HUES6 (cell line): ENCODE data around the gene TMEM272.

ENCODE experiments used
- H3K27ac ChIP-seq: 2 replicates; pipeline ENCODE4 v1.7.0; 2013; ENCODE audit warnings: low read depth, mild to moderate bottlenecking, low read length, inconsistent platforms
- H3K27me3 ChIP-seq: 2 replicates; pipeline ENCODE4 v1.6.1; 2013; ENCODE audit warnings: low read length; ENCODE audit not compliant: control insufficient read depth, insufficient read depth
- H3K36me3 ChIP-seq: 2 replicates; pipeline ENCODE4 v1.6.1; 2013; ENCODE audit warnings: low read length; ENCODE audit not compliant: control insufficient read depth, insufficient read depth
- H3K4me1 ChIP-seq: 2 replicates; pipeline ENCODE4 v1.6.1; 2013; ENCODE audit warnings: low read length; ENCODE audit not compliant: control insufficient read depth, insufficient read depth
- H3K4me3 ChIP-seq: 2 replicates; pipeline ENCODE4 v1.5.1; 2013; ENCODE audit warnings: low read depth, low read length
- H3K9ac ChIP-seq: one replicate; pipeline ENCODE4 v1.6.1; 2013; ENCODE audit warnings: mild to moderate bottlenecking, low read length
- H3K9me3 ChIP-seq: 2 replicates; pipeline ENCODE4 v1.6.1; 2013; ENCODE audit warnings: low read depth, low read length; ENCODE audit not compliant: control insufficient read depth, insufficient read depth

The TMEM272 gene, protein sequence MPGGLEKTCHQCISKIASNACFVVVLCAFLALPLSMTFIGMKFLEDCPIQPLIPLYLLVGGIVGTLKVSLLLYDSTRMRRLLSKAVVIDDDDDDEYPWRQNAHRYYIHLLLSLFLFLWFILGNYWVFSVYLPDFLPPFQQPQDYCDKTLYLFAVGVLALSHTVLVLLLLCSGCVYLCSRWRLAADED

DNA sequence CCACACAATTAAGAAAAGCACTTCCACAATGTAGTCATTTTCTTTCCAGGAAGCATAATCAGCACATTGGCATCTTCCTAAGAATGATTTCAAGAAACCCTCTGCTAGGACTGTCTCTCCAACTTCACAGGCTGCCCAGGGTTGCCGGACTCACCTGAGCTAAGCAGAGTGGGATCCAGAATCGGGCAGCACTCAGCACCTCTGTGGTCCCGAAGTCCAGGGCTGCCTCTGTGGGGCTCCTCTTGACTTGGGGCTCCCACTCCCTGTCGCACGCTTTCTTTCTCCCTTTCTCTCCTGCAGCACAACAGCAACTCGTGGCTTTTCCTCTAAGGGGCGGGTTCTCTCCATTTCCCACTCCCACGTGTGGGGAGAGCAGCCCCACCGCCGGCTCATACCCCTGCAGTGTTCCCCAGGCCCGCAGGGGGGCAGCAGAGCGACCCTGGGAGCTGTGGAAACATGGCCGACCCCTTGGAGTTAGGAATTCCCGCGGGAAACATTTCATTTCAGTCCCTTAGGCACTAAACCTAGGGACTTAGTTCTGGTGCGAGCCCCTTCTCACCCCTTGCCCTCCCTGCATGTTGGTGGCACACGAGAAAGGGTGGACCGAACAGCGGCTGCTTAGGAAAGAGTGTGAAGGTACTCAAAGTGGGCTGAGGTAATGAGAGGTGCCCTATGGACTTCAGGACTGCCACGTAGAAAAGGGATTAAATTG, at the start of gene TMEM272:
Gene TMEM272 (minus strand): TSS at position 316 of the 712 bp plus-strand sequence. CDS start 6,647 bp downstream, outside the sequence.
- no peak within 1 kb of the TSS for H3K9ac ChIP-seq
- H3K4me3 ChIP-seq = peak within 1 kb of the TSS; percentile 19; the same call in 1 of the 2 replicates
- no peak within 1 kb of the TSS for H3K27ac ChIP-seq

DNA sequence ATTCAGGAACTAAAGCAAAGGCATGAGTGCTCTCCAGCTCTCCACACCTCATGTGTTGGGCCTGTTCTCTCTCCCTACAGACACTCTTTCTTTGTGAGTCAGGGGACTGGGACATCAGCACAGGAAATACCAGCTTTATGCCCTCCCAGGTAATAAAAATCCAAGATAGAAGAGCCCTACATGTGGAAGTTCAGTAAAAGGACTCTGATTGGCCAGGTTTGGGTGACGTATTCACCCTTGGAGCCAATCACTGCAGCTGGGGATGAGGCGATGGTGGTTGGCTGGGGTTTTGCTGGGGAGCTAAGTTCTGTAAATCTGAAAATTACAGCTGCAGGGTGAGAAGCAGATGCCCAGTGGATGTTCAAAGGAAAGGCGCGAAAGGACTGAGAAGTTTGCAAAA, 49.3 kb upstream of the TMEM272 start:
- no peak overlapping the region for H3K27ac ChIP-seq
- H3K36me3 ChIP-seq = no peaks in the 10 kb centered on the region
- H3K9me3 ChIP-seq = no peaks in the 10 kb centered on the region
- H3K27me3 ChIP-seq = no peaks in the 10 kb centered on the region
- H3K4me1 ChIP-seq = no peaks in the 10 kb centered on the region; the same call in 1 of the 2 replicates
- no peak overlapping the region for H3K4me3 ChIP-seq
- H3K9ac ChIP-seq = no peak overlapping the region

More for the DNA sequence above, at the start of gene TMEM272:
- peaks cover 8% of the 10 kb centered on the region for H3K9me3 ChIP-seq
- H3K4me1 ChIP-seq = peaks cover 4% of the 10 kb centered on the region; the same call in 1 of the 2 replicates
- no peaks in the 10 kb centered on the region for H3K36me3 ChIP-seq
- no peaks in the 10 kb centered on the region for H3K27me3 ChIP-seq

GRCh38 chr13:51892657-51893056, 47.7 kb upstream of the TMEM272 start:
- Histone ChIP-seq H3K4me3 (no peak overlapping the region), H3K4me1 (no peaks in the 10 kb centered on the region; the same call in 1 of the 2 replicates), H3K27me3 (no peaks in the 10 kb centered on the region), H3K27ac (no peak overlapping the region), H3K36me3 (no peaks in the 10 kb centered on the region), H3K9me3 (no peaks in the 10 kb centered on the region), H3K9ac (no peak overlapping the region)

GRCh38 chr13:51887468-51887867, 42.5 kb upstream of the TMEM272 start:
- H3K27ac ChIP-seq = no peak overlapping the region
- H3K4me1 ChIP-seq = no peaks in the 10 kb centered on the region
- H3K9ac ChIP-seq = no peak overlapping the region

DNA sequence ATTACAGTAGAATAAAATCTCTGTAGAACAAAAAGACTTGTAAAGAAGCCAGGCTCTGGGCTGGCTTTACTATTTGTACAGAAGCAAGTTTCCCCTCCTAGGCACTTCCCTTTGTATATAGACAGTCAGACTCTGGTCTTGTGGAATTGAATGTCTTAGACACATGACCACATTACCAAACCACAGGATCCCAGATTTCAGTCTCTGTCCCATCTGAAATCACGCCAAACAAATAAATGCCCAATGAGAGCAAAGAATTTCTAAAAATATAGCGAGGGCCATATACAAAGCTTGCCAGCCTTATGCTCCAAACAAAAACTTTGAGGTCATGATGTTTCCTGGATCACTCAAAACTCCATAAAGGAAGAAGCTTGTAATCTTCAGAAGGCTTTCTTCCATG, 40.7 kb upstream of the TMEM272 start:
- no peaks in the 10 kb centered on the region for H3K27me3 ChIP-seq
- H3K36me3 ChIP-seq = no peaks in the 10 kb centered on the region
- H3K9me3 ChIP-seq = no peaks in the 10 kb centered on the region
- no peak overlapping the region for H3K27ac ChIP-seq
- H3K9ac ChIP-seq = no peak overlapping the region
- H3K4me1 ChIP-seq = no peaks in the 10 kb centered on the region
- H3K4me3 ChIP-seq = no peak overlapping the region

More at GRCh38 chr13:51887468-51887867, 42.5 kb upstream of the TMEM272 start:
- H3K4me3 ChIP-seq = no peak overlapping the region
- H3K9me3 ChIP-seq = no peaks in the 10 kb centered on the region
- H3K36me3 ChIP-seq = no peaks in the 10 kb centered on the region
- no peaks in the 10 kb centered on the region for H3K27me3 ChIP-seq

- no peak overlapping the region for H3K9ac ChIP-seq
- H3K27me3 ChIP-seq = no peaks in the 10 kb centered on the region
- no peaks in the 10 kb centered on the region for H3K9me3 ChIP-seq
- H3K27ac ChIP-seq = no peak overlapping the region
- H3K36me3 ChIP-seq = no peaks in the 10 kb centered on the region
- no peak overlapping the region for H3K4me3 ChIP-seq
- H3K4me1 ChIP-seq = no peaks in the 10 kb centered on the region
Measured at GRCh38 chr13:51883226-51883600, 38.2 kb upstream of the TMEM272 start.

DNA sequence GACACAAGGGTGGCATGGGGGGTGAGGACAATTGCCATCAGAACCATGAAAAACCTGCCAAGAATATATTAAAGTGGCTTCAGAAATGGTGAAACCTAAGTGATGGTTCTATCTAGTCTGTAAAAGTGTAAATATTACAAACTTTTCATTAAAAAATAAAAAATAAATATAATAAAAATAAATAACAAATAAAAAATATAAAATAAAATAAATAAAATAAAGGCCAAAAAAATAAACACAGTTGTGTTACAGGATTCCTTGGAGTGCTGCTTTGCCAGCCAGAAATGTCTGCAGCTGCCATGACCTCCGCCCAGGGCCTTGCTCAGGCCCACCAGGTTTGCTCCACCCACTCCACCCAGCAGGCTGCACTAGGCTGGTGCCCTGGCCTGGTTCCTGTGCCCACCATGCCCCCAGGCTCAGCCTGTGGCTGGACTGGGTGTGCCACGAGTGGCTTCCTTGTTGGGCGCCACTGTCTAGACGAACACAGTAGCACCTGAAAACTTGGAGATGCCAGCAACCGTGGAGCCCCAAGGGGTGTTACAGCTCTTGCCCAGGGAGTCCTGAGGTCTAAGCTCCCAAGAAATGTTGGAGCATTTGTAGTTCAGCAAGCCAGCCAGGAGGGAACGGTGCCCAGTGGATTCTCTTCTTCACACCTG, 37.7 kb upstream of the TMEM272 start:
- Histone ChIP-seq H3K27me3 (no peaks in the 10 kb centered on the region), H3K9ac (no peak overlapping the region), H3K9me3 (no peaks in the 10 kb centered on the region), H3K4me1 (no peaks in the 10 kb centered on the region), H3K4me3 (no peak overlapping the region), H3K27ac (no peak overlapping the region), H3K36me3 (no peaks in the 10 kb centered on the region)

DNA sequence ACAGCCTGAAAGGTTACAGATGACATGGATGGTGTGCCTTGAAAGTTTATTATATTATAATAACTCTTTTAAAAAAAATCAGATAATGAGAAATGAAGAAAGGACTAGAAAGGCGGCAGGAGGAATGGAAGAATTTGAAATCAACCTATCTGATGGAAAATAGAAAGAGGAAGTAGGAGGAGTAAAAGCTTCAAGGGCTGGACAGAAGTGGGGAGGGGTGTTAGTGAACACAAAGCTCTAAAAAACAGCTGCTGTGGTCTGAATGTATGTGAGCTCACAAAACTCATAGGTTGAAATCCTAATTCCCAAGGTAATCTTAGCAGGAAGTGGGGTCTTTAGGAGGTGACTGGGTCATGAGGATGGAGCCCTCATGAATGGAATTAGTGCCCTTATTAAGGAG, 36.3 kb upstream of the TMEM272 start:
- no peak overlapping the region for H3K4me3 ChIP-seq
- no peaks in the 10 kb centered on the region for H3K4me1 ChIP-seq
- no peak overlapping the region for H3K9ac ChIP-seq
- no peak overlapping the region for H3K27ac ChIP-seq
- no peaks in the 10 kb centered on the region for H3K36me3 ChIP-seq
- H3K9me3 ChIP-seq = no peaks in the 10 kb centered on the region
- H3K27me3 ChIP-seq = no peaks in the 10 kb centered on the region

- Histone ChIP-seq H3K27me3 (no peaks in the 10 kb centered on the region; the same call in 1 of the 2 replicates), H3K9ac (no peak overlapping the region), H3K4me3 (no peak overlapping the region), H3K9me3 (no peaks in the 10 kb centered on the region), H3K36me3 (no peaks in the 10 kb centered on the region), H3K27ac (no peak overlapping the region), H3K4me1 (no peaks in the 10 kb centered on the region)
Measured at GRCh38 chr13:51879133-51879532, 34.2 kb upstream of the TMEM272 start.

DNA sequence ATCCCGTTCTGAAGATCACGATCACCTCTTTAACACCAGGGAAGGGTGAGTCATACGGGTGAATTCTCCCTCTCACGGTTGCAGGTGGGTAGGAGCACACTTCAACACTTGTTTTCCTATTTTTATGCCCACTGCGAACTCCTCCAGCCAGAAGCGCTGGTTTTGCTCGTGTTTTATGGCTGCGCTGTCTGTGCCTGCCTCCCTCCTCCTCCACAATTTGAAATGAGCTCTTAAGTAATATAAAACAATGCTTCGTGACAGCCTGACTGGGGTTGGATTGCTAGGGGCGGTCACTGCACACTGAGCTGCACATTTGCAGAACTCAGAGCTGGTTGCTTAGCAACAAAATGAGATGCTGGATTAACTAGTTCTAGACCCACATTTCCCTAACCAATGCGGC, 29.7 kb upstream of the TMEM272 start:
- Histone ChIP-seq H3K4me3 (no peak overlapping the region), H3K9ac (no peak overlapping the region), H3K27ac (no peak overlapping the region), H3K27me3 (no peaks in the 10 kb centered on the region; the same call in 1 of the 2 replicates), H3K9me3 (no peaks in the 10 kb centered on the region), H3K4me1 (no peaks in the 10 kb centered on the region), H3K36me3 (no peaks in the 10 kb centered on the region)

GRCh38 chr13:51873837-51874236, 28.9 kb upstream of the TMEM272 start:
- no peaks in the 10 kb centered on the region for H3K36me3 ChIP-seq
- H3K27ac ChIP-seq = no peak overlapping the region
- H3K4me1 ChIP-seq = no peaks in the 10 kb centered on the region
- no peak overlapping the region for H3K9ac ChIP-seq
- H3K9me3 ChIP-seq = no peaks in the 10 kb centered on the region
- no peak overlapping the region for H3K4me3 ChIP-seq
- H3K27me3 ChIP-seq = no peaks in the 10 kb centered on the region; the same call in 1 of the 2 replicates
